MCF 10A (cell line): ENCODE measurements around the gene APOBEC2. TPM values are rescaled to one million over a fixed set of nuclear protein-coding genes. Genes with fewer than 3 reads are reported as not detected.

Source experiments
- BruUV-seq: library from RNA; stranded (reverse); fragments of 400-500 nt; replicated peaks from 2 replicates; lab custom pipeline; 2021; lab: Mats Ljungman, UMichigan
- CTCF ChIA-PET: fragments of 300-600 bp; sonication (Branson Sonifier 250); formaldehyde crosslinking; extraction: SDS; loops from one replicate; lab custom pipeline; 2021; ENCODE audit warnings: antibody characterized with exemption, inconsistent platforms; lab: Yijun Ruan, JAX
- POLR2A ChIA-PET: fragments of 300-600, 350-650 bp; sonication (Branson Sonifier 250); formaldehyde crosslinking; extraction: SDS; loops from one replicate; lab custom pipeline; 2020; ENCODE audit warnings: antibody characterized with exemption, inconsistent platforms; lab: Yijun Ruan, JAX
- DNase-seq: peaks from one replicate; pipeline ENCODE4 v3.0.0-alpha.2; 2018; ENCODE audit not compliant: unreplicated experiment
- H3K27ac Mint-ChIP-seq: one replicate; pipeline ENCODE4 v1.8.0; 2022; ENCODE audit warnings: mild to moderate bottlenecking, low read depth, mixed read lengths; ENCODE audit not compliant: unreplicated experiment
- H3K27me3 Mint-ChIP-seq: one replicate; pipeline ENCODE4 v1.8.0; 2022; ENCODE audit warnings: mixed read lengths; ENCODE audit not compliant: insufficient read depth, unreplicated experiment
- H3K36me3 Mint-ChIP-seq: one replicate; pipeline ENCODE4 v1.8.0; 2022; ENCODE audit warnings: mild to moderate bottlenecking, moderate library complexity, mixed read lengths; ENCODE audit not compliant: insufficient read depth, unreplicated experiment
- H3K4me1 Mint-ChIP-seq: one replicate; pipeline ENCODE4 v1.8.0; 2022; ENCODE audit warnings: mixed read lengths; ENCODE audit not compliant: insufficient read depth, unreplicated experiment
- H3K4me3 Mint-ChIP-seq: one replicate; pipeline ENCODE4 v1.8.0; 2022; ENCODE audit warnings: mild to moderate bottlenecking, moderate library complexity, mixed read lengths; ENCODE audit not compliant: unreplicated experiment
- H3K9me3 Mint-ChIP-seq: one replicate; pipeline ENCODE4 v1.8.0; 2022; ENCODE audit warnings: mixed read lengths; ENCODE audit not compliant: unreplicated experiment
- intact Hi-C: fragments of 100-400 bp; cut with micrococcal nuclease; formaldehyde crosslinking; loops from 2 replicates; pipeline ENCODE4 v1.14.1; 2022
- total RNA-seq: library from RNA; stranded (reverse); gene quantifications from 2 replicates; pipeline ENCODE4 v1.2.3, GENCODE V29; 2022
- TF ChIP-seq, protein P1 (sequence below): fragments of 200-600 bp; IDR thresholded peaks from one replicate; pipeline ENCODE4 v1.8.0; 2022; ENCODE audit warnings: antibody characterized with exemption, mild to moderate bottlenecking; ENCODE audit not compliant: unreplicated experiment

The APOBEC2 gene
- total RNA-seq, 1 experiment from 2014 or later: not detected

DNA sequence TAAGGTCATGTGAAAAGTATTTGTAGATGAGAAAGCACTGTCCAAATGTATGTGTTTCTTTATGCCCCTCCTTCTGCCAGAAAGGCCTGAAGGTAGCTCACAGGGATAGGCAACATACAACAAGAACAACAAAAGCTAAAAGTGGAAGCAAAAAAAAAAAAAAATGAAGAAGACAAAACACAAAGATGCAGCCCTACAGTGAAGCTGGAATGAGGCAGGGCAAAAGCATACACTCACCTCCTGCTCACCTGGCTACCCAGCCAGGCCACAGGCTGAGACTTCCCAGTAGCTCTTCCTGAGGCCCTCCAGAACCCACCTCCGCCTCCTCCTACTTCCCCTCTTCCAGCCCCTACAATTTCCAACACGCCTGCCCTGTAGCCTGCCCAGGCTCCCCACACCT lies 16.4 kb upstream of the APOBEC2 start:
- Mint-ChIP-seq H3K36me3 (no peaks in the 10 kb centered on the region), H3K4me3 (no peak overlapping the region), H3K9me3 (no peaks in the 10 kb centered on the region), H3K27me3 (no peaks in the 10 kb centered on the region), H3K27ac (peak overlapping the region; percentile 77), H3K4me1 (peaks cover 43% of the 10 kb centered on the region)
- TSS peak; percentile 99 for BruUV-seq
- ChIA-PET CTCF (interaction anchor here (0.7 to 3.4 kb wide), 9 partner anchors 9 to 142 kb away, joined by 3 to 35 read pairs (median 6); no protein-coding TSS in a partner anchor), POLR2A (interaction anchor here (0.8 to 2.4 kb wide), 8 partner anchors 9 to 126 kb away, joined by 3 to 12 read pairs (median 4); partner anchors contain the start of genes NFYA and OARD1)
- DNase-seq: no peak
- intact Hi-C loops: no loop called here
- TF ChIP-seq, protein P1, sequence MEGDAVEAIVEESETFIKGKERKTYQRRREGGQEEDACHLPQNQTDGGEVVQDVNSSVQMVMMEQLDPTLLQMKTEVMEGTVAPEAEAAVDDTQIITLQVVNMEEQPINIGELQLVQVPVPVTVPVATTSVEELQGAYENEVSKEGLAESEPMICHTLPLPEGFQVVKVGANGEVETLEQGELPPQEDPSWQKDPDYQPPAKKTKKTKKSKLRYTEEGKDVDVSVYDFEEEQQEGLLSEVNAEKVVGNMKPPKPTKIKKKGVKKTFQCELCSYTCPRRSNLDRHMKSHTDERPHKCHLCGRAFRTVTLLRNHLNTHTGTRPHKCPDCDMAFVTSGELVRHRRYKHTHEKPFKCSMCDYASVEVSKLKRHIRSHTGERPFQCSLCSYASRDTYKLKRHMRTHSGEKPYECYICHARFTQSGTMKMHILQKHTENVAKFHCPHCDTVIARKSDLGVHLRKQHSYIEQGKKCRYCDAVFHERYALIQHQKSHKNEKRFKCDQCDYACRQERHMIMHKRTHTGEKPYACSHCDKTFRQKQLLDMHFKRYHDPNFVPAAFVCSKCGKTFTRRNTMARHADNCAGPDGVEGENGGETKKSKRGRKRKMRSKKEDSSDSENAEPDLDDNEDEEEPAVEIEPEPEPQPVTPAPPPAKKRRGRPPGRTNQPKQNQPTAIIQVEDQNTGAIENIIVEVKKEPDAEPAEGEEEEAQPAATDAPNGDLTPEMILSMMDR: no peak

DNA sequence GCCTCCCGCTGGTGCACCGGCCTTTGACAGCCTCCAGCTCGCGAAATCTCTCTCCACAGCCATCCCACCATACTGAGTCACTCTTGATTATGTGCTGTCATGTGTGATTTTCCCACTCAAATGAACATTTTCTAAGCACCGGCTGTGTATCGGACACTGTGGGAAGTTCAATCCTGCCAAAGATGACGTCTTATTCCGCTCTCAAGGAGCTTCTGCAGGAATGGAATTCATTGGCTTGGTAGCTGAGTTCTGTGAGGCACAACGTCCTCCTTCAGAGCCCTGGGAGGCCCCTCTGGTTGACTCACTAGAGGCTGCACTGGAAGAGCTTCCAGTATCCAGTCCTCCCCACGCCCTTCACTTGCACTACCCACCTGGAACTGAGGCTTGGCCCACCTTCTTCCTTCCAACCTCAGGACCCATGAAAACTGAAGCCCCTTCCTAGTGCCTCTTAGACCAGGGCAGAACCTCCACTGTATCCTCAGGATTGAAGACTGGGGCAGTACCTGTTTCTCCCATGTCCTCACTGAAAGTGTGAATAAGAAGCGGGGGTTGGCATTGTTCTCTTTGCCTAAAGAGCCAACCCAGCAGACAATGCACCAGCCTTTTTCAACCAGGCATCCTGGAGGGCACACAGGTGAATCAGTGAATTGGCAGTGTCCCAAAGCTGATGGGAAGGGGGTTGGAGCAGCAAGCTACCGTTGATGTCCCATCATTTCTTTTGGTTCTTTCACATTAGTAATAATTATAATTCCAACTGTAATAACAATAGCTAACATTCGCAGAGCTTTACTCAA lies 15.7 kb upstream of the APOBEC2 start:
- BruUV-seq: no TSS peak
- CTCF ChIA-PET: interaction anchor here (0.7 to 3.4 kb wide), 10 partner anchors 9 to 141 kb away, joined by 3 to 35 read pairs (median 6); no protein-coding TSS in a partner anchor
- Mint-ChIP-seq H3K27me3 (no peaks in the 10 kb centered on the region), H3K4me1 (peaks cover 43% of the 10 kb centered on the region), H3K4me3 (no peak overlapping the region), H3K36me3 (no peaks in the 10 kb centered on the region), H3K9me3 (no peaks in the 10 kb centered on the region), H3K27ac (peak overlapping the region; percentile 77)
- TF ChIP-seq, protein P1: no peak
- POLR2A ChIA-PET: interaction anchor here (0.6 to 2.4 kb wide), 6 partner anchors 9 to 40 kb away, joined by 3 to 12 read pairs (median 4); no protein-coding TSS in a partner anchor
- intact Hi-C loops: no loop called here
- peak; percentile 58 for DNase-seq

DNA sequence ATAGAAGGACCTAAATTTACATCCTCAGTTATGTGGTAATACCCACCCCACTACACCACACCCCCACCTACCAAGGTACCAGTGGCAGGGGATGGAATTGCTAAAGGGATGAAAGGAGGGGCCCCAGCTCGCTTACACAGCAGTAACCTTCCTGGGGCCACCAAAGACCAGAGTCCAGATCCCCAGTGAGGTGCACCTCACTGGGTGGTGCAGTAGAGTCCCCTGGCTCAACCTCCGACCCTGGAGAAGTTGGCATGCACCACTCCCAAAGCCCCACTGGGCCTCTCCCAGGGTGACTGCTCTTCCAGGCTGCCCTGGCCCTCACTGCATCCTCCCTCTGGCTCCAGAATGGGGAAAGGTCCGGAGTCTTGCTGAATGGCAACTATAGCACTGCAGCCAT lies 14.8 kb upstream of the APOBEC2 start:
- BruUV-seq: no TSS peak
- no peak overlapping the region for H3K4me3 Mint-ChIP-seq
- POLR2A ChIA-PET: no interaction called here
- H3K27ac Mint-ChIP-seq: no peak overlapping the region
- no peaks in the 10 kb centered on the region for H3K27me3 Mint-ChIP-seq
- H3K4me1 Mint-ChIP-seq: peaks cover 43% of the 10 kb centered on the region
- TF ChIP-seq, protein P1: no peak
- intact Hi-C loops: no loop called here
- CTCF ChIA-PET: interaction anchor here (0.7 to 3.4 kb wide), 8 partner anchors 8 to 142 kb away, joined by 3 to 35 read pairs (median 8); no protein-coding TSS in a partner anchor
- H3K36me3 Mint-ChIP-seq: no peaks in the 10 kb centered on the region
- no peak for DNase-seq
- H3K9me3 Mint-ChIP-seq: no peaks in the 10 kb centered on the region
